ENCODE results near the gene RPH3AL. TPM values are rescaled to one million over a fixed set of nuclear protein-coding genes. Genes with fewer than 3 reads are reported as not detected.
"Not testable (repeated sequence)": the region's sequence is repeated elsewhere in the genome, so short reads cannot be mapped to it uniquely, and the experiment has no call there.

RPH3AL gene
- total RNA-seq, 1 donor from 2014 or later: 6.0 TPM

DNA sequence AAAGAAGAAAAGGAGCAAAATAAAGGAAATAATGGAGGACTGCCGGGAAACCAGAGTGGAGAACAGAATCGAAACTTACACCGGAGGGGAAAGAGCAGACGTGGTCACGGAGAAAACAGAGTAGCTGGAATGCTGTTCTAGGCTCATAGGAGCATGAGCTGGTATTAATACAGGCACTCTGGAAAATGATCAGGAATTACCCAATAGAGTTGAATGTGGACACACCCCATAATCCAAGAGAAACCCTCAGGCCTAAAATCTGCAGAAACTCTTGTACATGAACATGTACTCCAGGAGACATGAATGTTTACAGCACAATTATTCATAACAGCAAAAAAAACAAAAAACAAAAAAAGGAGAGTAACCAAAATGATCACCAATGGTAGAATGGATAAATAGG lies 77.7 kb downstream of the RPH3AL start:
- no peak overlapping the region for H3K27ac Mint-ChIP-seq
- DNase-seq (no peak), ATAC-seq (ENCODE audit: low read depth) (no peak)
- ChIA-PET CTCF (no interaction called here), POLR2A (no interaction called here)
- H3K9me3 Mint-ChIP-seq: no peaks in the 10 kb centered on the region
- intact Hi-C loops (cut with micrococcal nuclease): no loop called here
- H3K4me1 Mint-ChIP-seq: no peaks in the 10 kb centered on the region
- H3K27me3 Mint-ChIP-seq: no peaks in the 10 kb centered on the region
- H3K36me3 Mint-ChIP-seq (ENCODE audit: low read depth): no peaks in the 10 kb centered on the region
- H3K4me3 Mint-ChIP-seq: no peak overlapping the region
- TF ChIP-seq, protein P1, sequence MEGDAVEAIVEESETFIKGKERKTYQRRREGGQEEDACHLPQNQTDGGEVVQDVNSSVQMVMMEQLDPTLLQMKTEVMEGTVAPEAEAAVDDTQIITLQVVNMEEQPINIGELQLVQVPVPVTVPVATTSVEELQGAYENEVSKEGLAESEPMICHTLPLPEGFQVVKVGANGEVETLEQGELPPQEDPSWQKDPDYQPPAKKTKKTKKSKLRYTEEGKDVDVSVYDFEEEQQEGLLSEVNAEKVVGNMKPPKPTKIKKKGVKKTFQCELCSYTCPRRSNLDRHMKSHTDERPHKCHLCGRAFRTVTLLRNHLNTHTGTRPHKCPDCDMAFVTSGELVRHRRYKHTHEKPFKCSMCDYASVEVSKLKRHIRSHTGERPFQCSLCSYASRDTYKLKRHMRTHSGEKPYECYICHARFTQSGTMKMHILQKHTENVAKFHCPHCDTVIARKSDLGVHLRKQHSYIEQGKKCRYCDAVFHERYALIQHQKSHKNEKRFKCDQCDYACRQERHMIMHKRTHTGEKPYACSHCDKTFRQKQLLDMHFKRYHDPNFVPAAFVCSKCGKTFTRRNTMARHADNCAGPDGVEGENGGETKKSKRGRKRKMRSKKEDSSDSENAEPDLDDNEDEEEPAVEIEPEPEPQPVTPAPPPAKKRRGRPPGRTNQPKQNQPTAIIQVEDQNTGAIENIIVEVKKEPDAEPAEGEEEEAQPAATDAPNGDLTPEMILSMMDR (IDR thresholded peaks at IDR 0.05): no peak

DNA sequence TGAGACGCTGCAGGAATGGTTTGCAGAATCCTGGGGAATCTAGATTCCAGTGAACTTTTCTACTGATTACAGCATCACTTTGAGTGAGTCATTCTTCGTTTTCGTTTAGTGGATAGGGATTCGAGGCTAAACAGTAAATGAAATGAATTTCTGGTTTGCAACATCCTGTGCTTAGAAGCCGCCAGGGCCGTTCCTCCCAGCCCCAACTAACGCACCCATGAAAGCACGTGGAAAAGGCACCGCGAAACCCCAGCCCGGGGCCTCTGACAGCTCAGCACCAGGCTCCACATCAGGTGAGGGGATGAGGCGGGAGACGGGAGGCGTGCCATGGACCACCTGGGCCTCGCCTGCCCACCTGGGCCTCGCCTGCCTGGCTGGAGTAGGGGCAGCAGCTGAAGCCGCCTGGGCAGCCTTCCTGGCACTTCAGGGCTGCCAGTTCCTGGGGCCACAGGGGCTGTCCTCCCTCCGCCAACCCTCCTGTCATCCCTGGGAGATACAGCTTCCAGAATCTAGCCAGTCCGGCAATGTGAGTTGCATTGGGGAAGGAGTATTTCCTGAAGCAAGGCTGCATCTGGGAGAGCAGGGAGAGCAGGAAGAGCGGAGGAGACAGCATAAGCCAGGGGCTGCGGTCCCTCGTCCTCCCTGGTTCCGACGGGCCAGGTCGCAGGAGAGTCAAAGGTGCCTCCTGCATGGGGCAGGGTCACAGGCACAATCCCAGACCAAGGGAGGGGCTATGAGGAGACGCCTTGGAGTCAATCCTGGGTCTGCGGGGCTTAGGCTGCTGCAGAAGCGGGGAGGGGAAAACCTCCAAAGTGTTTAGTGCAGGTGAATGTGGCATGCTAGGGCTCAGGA lies 78.4 kb downstream of the RPH3AL start:
- ChIA-PET CTCF (no interaction called here), POLR2A (no interaction called here)
- intact Hi-C loops (cut with micrococcal nuclease): no loop called here
- Mint-ChIP-seq H3K4me3 (no peak overlapping the region), H3K27ac (no peak overlapping the region), H3K36me3 (ENCODE audit: low read depth) (no peaks in the 10 kb centered on the region), H3K27me3 (no peaks in the 10 kb centered on the region), H3K9me3 (no peaks in the 10 kb centered on the region), H3K4me1 (no peaks in the 10 kb centered on the region)
- TF ChIP-seq, protein P1 (IDR thresholded peaks at IDR 0.05): no peak
- DNase-seq (no peak), ATAC-seq (ENCODE audit: low read depth) (no peak)

- DNase-seq; H3K36me3 Mint-ChIP-seq (ENCODE audit: low read depth); POLR2A ChIA-PET; H3K4me1 Mint-ChIP-seq; H3K4me3 Mint-ChIP-seq; ATAC-seq (ENCODE audit: low read depth); CTCF ChIA-PET; H3K27ac Mint-ChIP-seq; H3K27me3 Mint-ChIP-seq; H3K9me3 Mint-ChIP-seq; intact Hi-C loops (cut with micrococcal nuclease): not testable (repeated sequence)
Observed at GRCh38 chr17:272856-273255, 79.8 kb downstream of the RPH3AL start.

- POLR2A ChIA-PET; CTCF ChIA-PET; ATAC-seq (ENCODE audit: low read depth); intact Hi-C loops (cut with micrococcal nuclease); H3K27ac Mint-ChIP-seq; DNase-seq; H3K4me1 Mint-ChIP-seq; H3K36me3 Mint-ChIP-seq (ENCODE audit: low read depth); H3K4me3 Mint-ChIP-seq; H3K9me3 Mint-ChIP-seq; H3K27me3 Mint-ChIP-seq: not testable (repeated sequence)
Observed at GRCh38 chr17:271928-272623, 80.5 kb downstream of the RPH3AL start.

DNA sequence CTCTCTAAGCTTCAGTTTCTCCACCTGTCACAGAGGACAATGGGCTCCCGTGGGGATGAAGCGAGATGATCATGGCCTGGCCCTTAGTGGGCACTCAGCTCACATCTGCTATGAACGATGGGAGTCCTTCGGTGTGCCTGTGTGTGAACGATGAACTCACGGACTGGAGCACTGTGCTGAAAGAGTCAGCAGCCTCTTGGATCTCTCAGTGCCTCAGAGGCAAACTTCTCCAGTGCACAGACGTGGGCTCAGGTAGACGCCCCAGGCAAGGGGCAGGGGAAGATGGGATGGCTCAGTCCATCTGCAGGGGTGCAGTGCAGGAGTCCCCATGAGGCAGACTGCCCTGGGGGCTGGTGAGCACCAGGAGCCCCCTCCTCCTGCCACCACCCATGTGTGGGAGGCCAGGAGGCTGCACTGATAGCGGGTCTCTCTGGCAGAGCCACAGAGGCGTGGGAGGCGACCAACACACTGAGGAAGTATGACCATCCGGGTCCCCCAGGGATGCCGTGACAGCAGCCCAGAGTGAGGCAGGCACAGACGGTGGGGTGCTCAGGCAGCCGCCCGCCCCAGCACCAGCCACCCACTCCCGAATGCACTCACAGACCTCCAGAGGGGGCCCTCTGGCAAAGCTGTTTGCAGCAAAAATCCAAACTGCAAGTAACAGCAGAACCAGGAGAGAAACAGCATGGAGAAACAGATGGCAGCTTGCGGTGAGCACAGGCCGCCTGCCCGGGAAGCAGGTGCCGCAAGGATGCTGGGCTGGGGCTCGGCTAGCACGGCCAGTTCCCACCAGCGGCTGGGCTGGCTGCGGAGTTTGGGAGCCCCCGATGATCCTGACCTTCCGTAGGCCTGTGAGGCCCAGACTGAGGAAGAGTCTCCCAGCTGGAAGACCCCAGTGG lies 82.7 kb downstream of the RPH3AL start:
- H3K27ac Mint-ChIP-seq: no peak overlapping the region
- no peak for ATAC-seq (ENCODE audit: low read depth)
- DNase-seq: no peak
- no peaks in the 10 kb centered on the region for H3K9me3 Mint-ChIP-seq
- TF ChIP-seq, protein P1 (IDR thresholded peaks at IDR 0.05): no peak
- no peaks in the 10 kb centered on the region for H3K4me1 Mint-ChIP-seq
- ChIA-PET CTCF (no interaction called here), POLR2A (no interaction called here)
- intact Hi-C loops (cut with micrococcal nuclease): no loop called here
- no peak overlapping the region for H3K4me3 Mint-ChIP-seq
- H3K36me3 Mint-ChIP-seq (ENCODE audit: low read depth): no peaks in the 10 kb centered on the region
- H3K27me3 Mint-ChIP-seq: no peaks in the 10 kb centered on the region

Data from activated B cell treated with CpG ODN at 0.5 μM for 24 hours (primary cell).